ENCODE measurements around the gene RFESD. TPM values are rescaled to one million over a fixed set of nuclear protein-coding genes. Genes with fewer than 3 reads are reported as not detected.
A peak's percentile ranks its signal among the peaks of the same experiment; 100 is the strongest.

The RFESD gene
- total and polyA plus RNA-seq, 2 of the 13 experiments (the other 11 are each of a cell fraction or from before 2014, with no cell fraction given), result 1.1 to 2.2 TPM

- TF ChIP-seq POGK (CRISPR knock-in tag; conservative IDR thresholded peaks at IDR 0.05) (no peak), ZNF589 (CRISPR knock-in tag; conservative IDR thresholded peaks at IDR 0.05) (no peak), PHF5A (CRISPR knock-in tag; IDR thresholded peaks at IDR 0.05; ENCODE audit: low read depth, unreplicated experiment) (no peak), RARA (CRISPR knock-in tag; IDR thresholded peaks at IDR 0.05) (peak; percentile 70; the same call in 1 of the 2 replicates), ZNF367 (CRISPR knock-in tag; IDR thresholded peaks at IDR 0.05; ENCODE audit: borderline replicate concordance) (no peak), ZNF362 (CRISPR knock-in tag; IDR thresholded peaks at IDR 0.05; ENCODE audit: borderline replicate concordance) (no peak), ZSCAN5A (CRISPR knock-in tag; IDR thresholded peaks at IDR 0.05; ENCODE audit: borderline replicate concordance) (no peak), MYPOP (CRISPR knock-in tag; IDR thresholded peaks at IDR 0.05) (no peak), ETV5 (CRISPR knock-in tag; IDR thresholded peaks at IDR 0.05; ENCODE audit: borderline replicate concordance) (no peak; the same call in 1 of the 2 replicates), GTF2F1 (IDR thresholded peaks at IDR 0.05; ENCODE audit: low read length) (no peak), KLF11 (CRISPR knock-in tag; IDR thresholded peaks at IDR 0.05) (no peak), ZHX1 (CRISPR knock-in tag; IDR thresholded peaks at IDR 0.05; ENCODE audit: low read depth) (no peak), ZNF775 (CRISPR knock-in tag; IDR thresholded peaks at IDR 0.05; ENCODE audit: borderline replicate concordance) (no peak), ZNF547 (CRISPR knock-in tag; IDR thresholded peaks at IDR 0.05) (no peak), FOXP1 (IDR thresholded peaks at IDR 0.05) (no peak), FOXP1 (CRISPR knock-in tag; IDR thresholded peaks at IDR 0.05) (0 out of 2 replicates have a peak, but pooled peaks have one; percentile 20), ZNF724P (CRISPR knock-in tag; IDR thresholded peaks at IDR 0.05; ENCODE audit: borderline replicate concordance) (no peak)
Measured at GRCh38 chr5:95670568-95670967, 24.0 kb downstream of the RFESD start (continued).
